GM12878 (cell line): ENCODE results near the gene CTSH. TPM values are rescaled to one million over a fixed set of nuclear protein-coding genes. Genes with fewer than 3 reads are reported as not detected.

Experiments
- ATF2 ChIP-seq: IDR thresholded peaks from 2 replicates; pipeline ENCODE4 v1.6.1; 2012; ENCODE audit warnings: low read length, inconsistent platforms
- BCL11A ChIP-seq: IDR thresholded peaks from 2 replicates; pipeline ENCODE4 v1.6.1; 2011; ENCODE audit warnings: low read depth, low read length
- CEBPB ChIP-seq, 2 experiments: fragments of 150-350 bp in 1 of 2; IDR thresholded peaks; 2 replicates each; pipeline ENCODE4 v1.6.1; 2012 to 2014; ENCODE audit warnings: low read depth in 2 of 2, low read length in 2 of 2, borderline replicate concordance in 1 of 2, inconsistent platforms in 1 of 2
- ETV6 ChIP-seq, 2 experiments: fragments of 450-650 bp in 1 of 2; IDR thresholded peaks in 1 of 2; conservative IDR thresholded peaks in 1 of 2; 2 replicates each; pipeline ENCODE4 v1.6.1; 2014; ENCODE audit warnings: antibody characterized with exemption in 1 of 2, borderline replicate concordance in 1 of 2, low read depth in 1 of 2, mild to moderate bottlenecking in 1 of 2, moderate library complexity in 1 of 2
- HCFC1 ChIP-seq: fragments of 150-350 bp; IDR thresholded peaks from 2 replicates; pipeline ENCODE4 v1.6.1; 2014; ENCODE audit warnings: low read length
- KDM1A ChIP-seq: fragments of 200-600 bp; sonication (generic); IDR thresholded peaks from 2 replicates; pipeline ENCODE4 v1.6.1; 2016; ENCODE audit warnings: borderline replicate concordance
- LARP7 ChIP-seq: fragments of 450-650 bp; IDR thresholded peaks from 2 replicates; pipeline ENCODE4 v1.6.1; 2017; ENCODE audit warnings: mild to moderate bottlenecking
- MLLT1 ChIP-seq: fragments of 450-650 bp; IDR thresholded peaks from 2 replicates; pipeline ENCODE4 v1.6.1; 2016; ENCODE audit warnings: mild to moderate bottlenecking
- NKRF ChIP-seq: fragments of 450-650 bp; conservative IDR thresholded peaks from 2 replicates; pipeline ENCODE4 v1.6.1; 2017; ENCODE audit warnings: mild to moderate bottlenecking, moderate library complexity
- NRF1 ChIP-seq: conservative IDR thresholded peaks from 2 replicates; pipeline ENCODE4 v1.6.1; 2011; ENCODE audit warnings: mild to moderate bottlenecking, low read depth, low read length, improper control_type of control experiment
- PAX8 ChIP-seq: fragments of 450-650 bp; IDR thresholded peaks from 2 replicates; pipeline ENCODE4 v1.6.1; 2017; ENCODE audit warnings: mild to moderate bottlenecking, moderate library complexity
- PKNOX1 ChIP-seq: fragments of 450-650 bp; IDR thresholded peaks from 2 replicates; pipeline ENCODE4 v1.6.1; 2016; ENCODE audit warnings: mild to moderate bottlenecking
- POLR2AphosphoS2 ChIP-seq: IDR thresholded peaks from 2 replicates; pipeline ENCODE4 v1.6.1; 2011; ENCODE audit warnings: low read depth, mild to moderate bottlenecking, low read length, improper control_type of control experiment, moderate library complexity
- PRDM15 ChIP-seq: fragments of 450-650 bp; formaldehyde crosslinking; IDR thresholded peaks from 2 replicates; pipeline ENCODE4 v1.4.0; 2020; ENCODE audit warnings: mild to moderate bottlenecking, moderate library complexity
- RB1 ChIP-seq: fragments of 450-650 bp; formaldehyde crosslinking; IDR thresholded peaks from 2 replicates; pipeline ENCODE4 v1.6.1; 2017; ENCODE audit warnings: mild to moderate bottlenecking, borderline replicate concordance
- SMAD1 ChIP-seq: fragments of 450-650 bp; IDR thresholded peaks from 2 replicates; pipeline ENCODE4 v1.6.1; 2018; ENCODE audit warnings: mild to moderate bottlenecking, low read depth; ENCODE audit not compliant: partially characterized antibody
- STAT1 ChIP-seq: fragments of 450-650 bp; conservative IDR thresholded peaks from 2 replicates; pipeline ENCODE4 v1.6.1; 2014; ENCODE audit warnings: antibody characterized with exemption, mild to moderate bottlenecking
- STAT3 ChIP-seq: IDR thresholded peaks from 2 replicates; pipeline ENCODE4 v1.6.1; 2011; ENCODE audit warnings: low read depth, low read length, improper control_type of control experiment
- TARDBP ChIP-seq: IDR thresholded peaks from 2 replicates; pipeline ENCODE4 v1.6.1; 2016; ENCODE audit warnings: borderline replicate concordance
- TCF12 ChIP-seq: IDR thresholded peaks from 2 replicates; pipeline ENCODE4 v1.6.1; 2011; ENCODE audit warnings: low read depth, mild to moderate bottlenecking, low read length
- TCF7 ChIP-seq: IDR thresholded peaks from 2 replicates; pipeline ENCODE4 v1.6.1; 2014; ENCODE audit warnings: antibody characterized with exemption, borderline replicate concordance
- polyA plus RNA-seq, 11 experiments: library from polyadenylated mRNA; depleted of rRNA in 4 of 11; unstranded in 6 of 11; stranded (reverse) in 5 of 11; fragments of >200 nt; fragmentation: Nextera tagmentation in 4 of 11; fragmentation: Illumina TruSeq in 1 of 11; extraction: Ambion mirVana in 4 of 11; extraction: Trizol in 1 of 11; gene quantifications; 1 replicate in 1 of 11; 2 replicates in 10 of 11; pipeline versions ENCODE4 v1.2.1 to v1.2.3, GENCODE V29; 2011 to 2016; ENCODE audit warnings: inconsistent platforms in 2 of 11, missing spikeins in 2 of 11, low read depth in 1 of 11
- total RNA-seq, 4 experiments: library from RNA; depleted of rRNA in 3 of 4; stranded (reverse); fragments of >200 nt in 3 of 4; fragmentation: Illumina TruSeq in 1 of 4; extraction: Trizol in 1 of 4; gene quantifications; 2 replicates each; pipeline versions ENCODE4 v1.2.1 to v1.2.3, GENCODE V29; 2013 to 2021

Gene CTSH
- total and polyA plus RNA-seq, 10 of the 15 experiments (the other 5 are each of a cell fraction or from before 2014, with no cell fraction given) = 30.2 to 1,212 (median 519) TPM

GRCh38 chr15:78944669-78945407, at the start of gene CTSH (continued):
- 0 out of 2 replicates have a peak, but pooled peaks have one; percentile 72 for TF ChIP-seq STAT1
- TF ChIP-seq PAX8 = no peak
- no peak for TF ChIP-seq PRDM15
- TF ChIP-seq STAT3 = no peak
- TF ChIP-seq BCL11A = no peak
- no peak for TF ChIP-seq KDM1A
- 0 out of 2 replicates have a peak, but pooled peaks have one; percentile 24 for TF ChIP-seq TARDBP
- no peak for TF ChIP-seq TCF12
- no peak for TF ChIP-seq PKNOX1
- peak; percentile 72; the same call in 1 of the 2 replicates for TF ChIP-seq MLLT1
- no peak for TF ChIP-seq SMAD1
- no peak for TF ChIP-seq HCFC1
- TF ChIP-seq POLR2AphosphoS2 = 0 out of 2 replicates have a peak, but pooled peaks have one; percentile 49
- no peak for TF ChIP-seq ETV6 (conservative IDR thresholded peaks at IDR 0.05 in 1 of 2, IDR thresholded peaks at IDR 0.05 in 1 of 2; ENCODE audit: borderline replicate concordance in 1 of 2, low read depth in 1 of 2)
- no peak for TF ChIP-seq TCF7
- peak; percentile 43; the same call in 1 of the 2 replicates for TF ChIP-seq LARP7
- no peak for TF ChIP-seq CEBPB (IDR thresholded peaks at IDR 0.05; ENCODE audit: borderline replicate concordance in 1 of 2, low read depth in 2 of 2, low read length in 2 of 2)
- no peak for TF ChIP-seq NRF1
- peak; percentile 85 for TF ChIP-seq RB1
- TF ChIP-seq NKRF = peak; percentile 39; the same call in 1 of the 2 replicates
- no peak for TF ChIP-seq ATF2
